H1 (cell line): ENCODE results near the gene MEGF11. TPM values are rescaled to one million over a fixed set of nuclear protein-coding genes. Genes with fewer than 3 reads are reported as not detected.

ENCODE experiments used
- CTCF ChIA-PET: fragments of 300-600 bp; sonication (Branson Sonifier 250); formaldehyde crosslinking; loops from one replicate; lab custom pipeline; 2021; ENCODE audit not compliant: partially characterized antibody; lab: Charles Lee
- POLR2A ChIA-PET: fragments of 300-600 bp; sonication (Branson Sonifier 250); formaldehyde crosslinking; loops from one replicate; lab custom pipeline; 2021; ENCODE audit warnings: inconsistent platforms; ENCODE audit not compliant: partially characterized antibody; lab: Charles Lee
- DNase-seq, 2 experiments: peaks; one replicate each; pipeline versions ENCODE4 v3.0.0 to v3.0.0-alpha.2; 2010 to 2022; ENCODE audit warnings: low spot score in 2 of 2, low read depth in 1 of 2, mixed read lengths in 1 of 2
- FAIRE-seq: peaks from 2 replicates; lab custom pipeline; 2011; peaks lifted over from hg19 to GRCh38; lab: Jason Lieb, UNC
- H2AFZ ChIP-seq: 2 replicates; pipeline ENCODE4 v1.8.1; 2012; ENCODE audit warnings: low read length, inconsistent platforms
- H2AK5ac ChIP-seq: 2 replicates; pipeline ENCODE4 v1.6.1; 2013; ENCODE audit warnings: low read depth, low read length
- H2BK120ac ChIP-seq: replicated peaks from 2 replicates; pipeline ENCODE3; 2013; ENCODE audit warnings: low read depth, low read length, inconsistent platforms
- H2BK12ac ChIP-seq: 2 replicates; pipeline ENCODE4 v1.6.1; 2013; ENCODE audit warnings: low read depth, low read length
- H2BK15ac ChIP-seq: 2 replicates; pipeline ENCODE4 v1.6.1; 2013; ENCODE audit warnings: low read length
- H2BK20ac ChIP-seq: 2 replicates; pipeline ENCODE4 v1.6.1; 2013; ENCODE audit warnings: low read length
- H2BK5ac ChIP-seq: 2 replicates; pipeline ENCODE4 v1.6.1; 2013; ENCODE audit warnings: low read depth, low read length
- H3K14ac ChIP-seq: 2 replicates; pipeline ENCODE4 v1.6.1; 2013; ENCODE audit warnings: inconsistent platforms; ENCODE audit not compliant: insufficient read length
- H3K18ac ChIP-seq: 2 replicates; pipeline ENCODE4 v1.6.1; 2013; ENCODE audit warnings: low read length; ENCODE audit errors: extremely low read depth
- H3K23ac ChIP-seq: 2 replicates; pipeline ENCODE4 v1.6.1; 2013; ENCODE audit warnings: inconsistent platforms; ENCODE audit not compliant: insufficient read length
- H3K23me2 ChIP-seq: 2 replicates; pipeline ENCODE4 v1.6.1; 2013; ENCODE audit warnings: low read depth, low read length
- H3K27ac ChIP-seq: 2 replicates; pipeline ENCODE4 v1.6.1; 2011; ENCODE audit warnings: low read depth, low read length, inconsistent platforms
- H3K27me3 ChIP-seq, 4 experiments: replicated peaks in 1 of 4; 1 replicate in 1 of 4; 2 replicates in 3 of 4; pipeline versions ENCODE4 v1.6.1 to v1.8.1; 2011 to 2013; ENCODE audit warnings: low read length in 3 of 4, mild to moderate bottlenecking in 3 of 4, inconsistent platforms in 2 of 4, mixed read lengths in 2 of 4, moderate library complexity in 1 of 4; ENCODE audit not compliant: control insufficient read depth in 3 of 4, insufficient read depth in 3 of 4; ENCODE audit errors: extremely low read depth in 1 of 4
- H3K36me3 ChIP-seq, 4 experiments: 2 replicates each; pipeline versions ENCODE4 v1.6.1 to v1.8.1; 2011 to 2013; ENCODE audit warnings: mild to moderate bottlenecking in 4 of 4, low read length in 3 of 4, moderate library complexity in 2 of 4, control low read depth in 1 of 4, inconsistent platforms in 1 of 4; ENCODE audit not compliant: insufficient read depth in 4 of 4, control insufficient read depth in 2 of 4
- H3K4ac ChIP-seq: replicated peaks from 2 replicates; pipeline ENCODE3; 2013; ENCODE audit warnings: low read length, low read depth, mixed read lengths, inconsistent platforms; ENCODE audit not compliant: insufficient read length
- H3K4me1 ChIP-seq, 4 experiments: replicated peaks in 1 of 4; 1 replicate in 1 of 4; 2 replicates in 3 of 4; pipeline versions ENCODE4 v1.6.1 to v1.8.1; 2011 to 2013; ENCODE audit warnings: low read length in 3 of 4, inconsistent platforms in 2 of 4, mixed read lengths in 1 of 4; ENCODE audit not compliant: insufficient read depth in 4 of 4, control insufficient read depth in 3 of 4
- H3K4me2 ChIP-seq, 2 experiments: 2 replicates each; pipeline versions ENCODE4 v1.6.1 to v1.8.1; 2011 to 2013; ENCODE audit warnings: low read depth in 2 of 2, low read length in 2 of 2, control low read depth in 1 of 2, inconsistent platforms in 1 of 2, mild to moderate bottlenecking in 1 of 2; ENCODE audit not compliant: insufficient read depth in 1 of 2
- H3K4me3 ChIP-seq, 4 experiments: fragments of 200-600, 300-600 bp in 1 of 4; sonication (generic), shearing (Covaris generic), sonication (Bioruptor Twin) in 1 of 4; 2 replicates each; pipeline versions ENCODE4 v1.5.1 to v1.8.1; 2011 to 2016; ENCODE audit warnings: low read length in 4 of 4, low read depth in 3 of 4, control low read depth in 2 of 4, inconsistent platforms in 2 of 4, mild to moderate bottlenecking in 2 of 4, mixed read lengths in 1 of 4, moderate library complexity in 1 of 4; ENCODE audit not compliant: insufficient read depth in 2 of 4; ENCODE audit errors: extremely low read depth in 1 of 4
- H3K56ac ChIP-seq: replicated peaks from 2 replicates; pipeline ENCODE3; 2013; ENCODE audit warnings: low read depth, mild to moderate bottlenecking, mixed read lengths, low read length, inconsistent platforms; ENCODE audit not compliant: insufficient read length
- H3K79me1 ChIP-seq: 2 replicates; pipeline ENCODE4 v1.6.1; 2013; ENCODE audit warnings: low read depth, low read length, control low read depth
- H3K79me2 ChIP-seq, 2 experiments: 2 replicates each; pipeline versions ENCODE4 v1.6.1 to v1.8.1; 2012 to 2013; ENCODE audit warnings: low read length in 2 of 2, mild to moderate bottlenecking in 2 of 2, inconsistent platforms in 1 of 2; ENCODE audit not compliant: insufficient read depth in 2 of 2, control insufficient read depth in 1 of 2
- H3K9ac ChIP-seq, 4 experiments: replicated peaks in 1 of 4; 1 replicate in 1 of 4; 2 replicates in 3 of 4; pipeline versions ENCODE4 v1.6.1 to v1.8.1; 2011 to 2013; ENCODE audit warnings: low read depth in 3 of 4, low read length in 3 of 4, control low read depth in 2 of 4, mild to moderate bottlenecking in 2 of 4, moderate library complexity in 2 of 4, inconsistent platforms in 1 of 4; ENCODE audit errors: extremely low read depth in 1 of 4
- H3K9me3 ChIP-seq, 2 experiments: 2 replicates each; pipeline versions ENCODE4 v1.6.1 to v1.8.1; 2012 to 2013; ENCODE audit warnings: mild to moderate bottlenecking in 2 of 2, moderate library complexity in 2 of 2, control low read depth in 1 of 2, inconsistent platforms in 1 of 2, low read depth in 1 of 2, low read length in 1 of 2, mixed read lengths in 1 of 2; ENCODE audit not compliant: insufficient read depth in 2 of 2
- H4K20me1 ChIP-seq, 2 experiments: replicated peaks in 1 of 2; 2 replicates each; pipeline versions ENCODE3 to v1.8.1; 2011 to 2013; ENCODE audit warnings: inconsistent platforms in 2 of 2, low read length in 2 of 2, mild to moderate bottlenecking in 1 of 2; ENCODE audit not compliant: insufficient read depth in 2 of 2, control insufficient read depth in 1 of 2
- H4K5ac ChIP-seq: 2 replicates; pipeline ENCODE4 v1.6.1; 2013; ENCODE audit warnings: low read length, low read depth, mixed read lengths, inconsistent platforms; ENCODE audit not compliant: insufficient read length
- H4K8ac ChIP-seq: 2 replicates; pipeline ENCODE4 v1.8.0; 2013; ENCODE audit warnings: mild to moderate bottlenecking, moderate library complexity, low read length, inconsistent platforms; ENCODE audit not compliant: insufficient read depth; ENCODE audit errors: extremely low read depth
- H4K91ac ChIP-seq: replicated peaks from 2 replicates; pipeline ENCODE3; 2013; ENCODE audit warnings: low read length, mixed read lengths, inconsistent platforms; ENCODE audit not compliant: insufficient read length
- CTBP2 ChIP-seq: IDR thresholded peaks from 2 replicates; pipeline ENCODE4 v1.7.0; 2011; ENCODE audit warnings: borderline replicate concordance, mild to moderate bottlenecking, moderate library complexity, mixed read lengths, low read length; ENCODE audit not compliant: insufficient read depth, insufficient read length
- EGR1 ChIP-seq: IDR thresholded peaks from 2 replicates; pipeline ENCODE4 v1.6.1; 2011; ENCODE audit warnings: low read depth, low read length, borderline replicate concordance
- GABPA ChIP-seq: IDR thresholded peaks from 2 replicates; pipeline ENCODE4 v1.6.1; 2011; ENCODE audit warnings: mild to moderate bottlenecking, low read length, moderate library complexity, borderline replicate concordance; ENCODE audit not compliant: insufficient read depth
- JUND ChIP-seq: IDR thresholded peaks from 2 replicates; pipeline ENCODE4 v1.6.1; 2011; ENCODE audit warnings: mild to moderate bottlenecking, improper control_type of control experiment, low read length
- KDM5A ChIP-seq: fragments of 200-600 bp; IDR thresholded peaks from 2 replicates; pipeline ENCODE4 v1.7.1; 2012; ENCODE audit warnings: mild to moderate bottlenecking, low read length, inconsistent platforms, mixed read lengths
- POU5F1 ChIP-seq: IDR thresholded peaks from 2 replicates; pipeline ENCODE4 v1.6.1; 2011; ENCODE audit warnings: low read depth, mild to moderate bottlenecking, low read length, moderate library complexity
- RAD21 ChIP-seq, 2 experiments: IDR thresholded peaks in 1 of 2; conservative IDR thresholded peaks in 1 of 2; 2 replicates each; pipeline ENCODE4 v1.6.1; 2011; ENCODE audit warnings: low read depth in 2 of 2, low read length in 2 of 2, improper control_type of control experiment in 1 of 2, inconsistent platforms in 1 of 2, mild to moderate bottlenecking in 1 of 2, moderate library complexity in 1 of 2
- SIRT6 ChIP-seq: IDR thresholded peaks from one replicate; pipeline ENCODE4 v1.7.1; 2012; ENCODE audit warnings: low read length, inconsistent platforms
- SIX5 ChIP-seq: IDR thresholded peaks from 2 replicates; pipeline ENCODE4 v1.6.1; 2011; ENCODE audit warnings: mild to moderate bottlenecking, low read depth, low read length
- SP2 ChIP-seq: IDR thresholded peaks from 2 replicates; pipeline ENCODE4 v1.6.1; 2012; ENCODE audit warnings: mild to moderate bottlenecking, low read length, inconsistent platforms
- SP4 ChIP-seq: IDR thresholded peaks from 2 replicates; pipeline ENCODE4 v1.6.1; 2012; ENCODE audit warnings: low read length, inconsistent platforms
- SRF ChIP-seq: IDR thresholded peaks from 2 replicates; pipeline ENCODE4 v1.6.1; 2011; ENCODE audit warnings: mild to moderate bottlenecking, low read depth, low read length, moderate library complexity
- TEAD4 ChIP-seq: IDR thresholded peaks from 2 replicates; pipeline ENCODE4 v1.6.1; 2012; ENCODE audit warnings: low read depth, low read length, inconsistent platforms, mixed read lengths
- WGBS, 2 experiments: shearing (Covaris generic) in 1 of 2; methylation state at CpG; one replicate each; pipeline versions ENCODE4 v1.1.6 to v1.1.7; 2013 to 2015; ENCODE audit warnings: low lambda C conversion rate in 2 of 2, mixed read lengths in 2 of 2, inconsistent platforms in 1 of 2, low coverage in 1 of 2, missing lambda C conversion rate in 1 of 2; ENCODE audit not compliant: insufficient replicate concordance in 2 of 2, insufficient coverage in 1 of 2, insufficient read length in 1 of 2; ENCODE audit errors: extremely low coverage in 1 of 2, missing lambda C conversion rate in 1 of 2; 5-methylcytosine and 5-hydroxymethylcytosine counted together
- polyA plus RNA-seq, 7 experiments: library from polyadenylated mRNA; depleted of rRNA in 3 of 7; stranded (reverse) in 5 of 7; unstranded in 2 of 7; fragments of >200 nt in 5 of 7; fragments of 200-250 nt in 2 of 7; gene quantifications; 1 replicate in 5 of 7; 2 replicates in 1 of 7; 4 replicates in 1 of 7; pipeline versions ENCODE4 v1.2.1 to v1.2.3, GENCODE V29; 2011 to 2013; ENCODE audit warnings: missing spikeins in 2 of 7, mixed read lengths in 2 of 7
- total RNA-seq: library from RNA; stranded (reverse); fragmentation: NEBNext Ultra II Directional; extraction: Animal tissue kit (Norgen Biotek cat#: 25700); gene quantifications from 2 replicates; pipeline ENCODE4 v1.2.1, GENCODE V29; 2021

Gene MEGF11
- total and polyA plus RNA-seq, 2 of the 8 experiments (the other 6 are each of a cell fraction or from before 2014, with no cell fraction given): 4.4 to 4.8 TPM

GRCh38 chr15:66105286-66106265 is 148.0 kb downstream of the MEGF11 start:
- no peak for DNase-seq
- no peak overlapping the region for H2AK5ac ChIP-seq
- H3K4me1 ChIP-seq: peaks cover 2 to 12% (median 7%) of the 10 kb centered on the region in 4 experiments; a peak in 6 of 7 replicates
- no peak overlapping the region for H2BK5ac ChIP-seq
- no peak overlapping the region for H3K9ac ChIP-seq
- H3K14ac ChIP-seq: no peak overlapping the region
- ChIA-PET POLR2A (no interaction called here), CTCF (no interaction called here)
- H2AFZ ChIP-seq: no peak overlapping the region
- no peak overlapping the region; the same call in 1 of the 2 replicates for H3K18ac ChIP-seq
- H2BK20ac ChIP-seq: no peak overlapping the region
- H3K4ac ChIP-seq: no peak overlapping the region
- FAIRE-seq: no peak
- no peak overlapping the region for H4K8ac ChIP-seq
- H3K79me1 ChIP-seq: no peaks in the 10 kb centered on the region
- H3K27ac ChIP-seq: no peak overlapping the region
- no peaks in the 10 kb centered on the region for H3K36me3 ChIP-seq
- no peak overlapping the region for H2BK120ac ChIP-seq
- no peaks in the 10 kb centered on the region for H3K9me3 ChIP-seq
- H3K4me2 ChIP-seq: no peak overlapping the region
- H4K91ac ChIP-seq: no peak overlapping the region
- no peak overlapping the region for H3K23ac ChIP-seq
- no peaks in the 10 kb centered on the region for H3K79me2 ChIP-seq
- H2BK15ac ChIP-seq: no peak overlapping the region
- H3K23me2 ChIP-seq: no peaks in the 10 kb centered on the region
- H4K20me1 ChIP-seq: no peaks in the 10 kb centered on the region
- no peak overlapping the region for H4K5ac ChIP-seq
- no peak overlapping the region for H3K56ac ChIP-seq
- no peaks in the 10 kb centered on the region for H3K27me3 ChIP-seq
- H2BK12ac ChIP-seq: no peak overlapping the region
- no peak overlapping the region for H3K4me3 ChIP-seq
- 87% methylated on average over 8 of the region's 9 CpGs; no CpG with 5 or more reads in 1 of the 2 experiments for WGBS, 2 experiments
- TF ChIP-seq SP2: no peak
- no peak for TF ChIP-seq EGR1
- no peak for TF ChIP-seq SP4
- no peak for TF ChIP-seq JUND
- TF ChIP-seq RAD21 (IDR thresholded peaks at IDR 0.05 in 1 of 2, conservative IDR thresholded peaks at IDR 0.05 in 1 of 2; ENCODE audit: low read depth in 2 of 2, low read length in 2 of 2): no peak
- TF ChIP-seq SIX5: no peak
- no peak for TF ChIP-seq GABPA
- no peak for TF ChIP-seq POU5F1
- no peak for TF ChIP-seq SRF
- TF ChIP-seq SIRT6: no peak
- TF ChIP-seq TEAD4: no peak
- TF ChIP-seq CTBP2: no peak
- no peak for TF ChIP-seq KDM5A
